WTC11 (cell line): ENCODE results near the gene IPO4. TPM values are rescaled to one million over a fixed set of nuclear protein-coding genes. Genes with fewer than 3 reads are reported as not detected.

Experiments used
- ATAC-seq: fragments of 200-7000 bp; cut with Tn5 transposase; 2 replicates; pipeline ENCODE4 v1.10.0; 2021; ENCODE audit warnings: mild to moderate bottlenecking, moderate library complexity
- CTCF ChIA-PET: fragments of 300-600 bp; sonication (Branson Sonifier 250); formaldehyde crosslinking; loops from one replicate; lab custom pipeline; 2021; ENCODE audit warnings: antibody characterized with exemption; lab: Charles Lee
- POLR2A ChIA-PET: fragments of 350-600 bp; sonication (Branson Sonifier 250); formaldehyde crosslinking; loops from one replicate; lab custom pipeline; 2021; ENCODE audit warnings: antibody characterized with exemption; lab: Charles Lee
- DNase-seq: peaks from one replicate; pipeline ENCODE4 v3.0.0; 2021; ENCODE audit warnings: low spot score
- H3K27ac Mint-ChIP-seq: 2 replicates; pipeline ENCODE4 v1.8.0; 2021; ENCODE audit warnings: mixed read lengths
- H3K27me3 Mint-ChIP-seq: 2 replicates; pipeline ENCODE4 v1.8.0; 2021; ENCODE audit warnings: low read depth, mild to moderate bottlenecking, moderate library complexity, mixed read lengths
- H3K36me3 Mint-ChIP-seq: 2 replicates; pipeline ENCODE4 v1.8.0; 2021; ENCODE audit warnings: mixed read lengths
- H3K4me1 Mint-ChIP-seq: 2 replicates; pipeline ENCODE4 v1.8.0; 2022; ENCODE audit warnings: mixed read lengths
- H3K4me3 Mint-ChIP-seq: 2 replicates; pipeline ENCODE4 v1.8.0; 2021; ENCODE audit warnings: mild to moderate bottlenecking, moderate library complexity, mixed read lengths
- H3K9me3 Mint-ChIP-seq: 2 replicates; pipeline ENCODE4 v1.8.0; 2021; ENCODE audit warnings: mixed read lengths
- CTCF ChIP-seq: fragments of 200-600 bp; IDR thresholded peaks from 2 replicates; pipeline ENCODE4 v1.8.0; 2022; ENCODE audit warnings: antibody characterized with exemption
- ESRRA ChIP-seq: sonication (generic); formaldehyde crosslinking; IDR thresholded peaks from 2 replicates; pipeline ENCODE4 v1.8.1; 2022; ENCODE audit warnings: mild to moderate bottlenecking, missing genetic modification reagents, borderline replicate concordance
- FOXJ3 ChIP-seq: sonication (generic); formaldehyde crosslinking; IDR thresholded peaks from 2 replicates; pipeline ENCODE4 v1.9.0; 2021; ENCODE audit warnings: missing genetic modification reagents, mild to moderate bottlenecking, borderline replicate concordance
- FOXP4 ChIP-seq: sonication (generic); formaldehyde crosslinking; IDR thresholded peaks from 2 replicates; pipeline ENCODE4 v1.8.0; 2022; ENCODE audit warnings: mild to moderate bottlenecking, missing genetic modification reagents
- GTF2I ChIP-seq: fragments of 250-450 bp; sonication (Bioruptor Pico); conservative IDR thresholded peaks from 2 replicates; pipeline ENCODE4 v1.4.0; 2021; ENCODE audit warnings: mild to moderate bottlenecking
- JAZF1 ChIP-seq: fragments of 250-450 bp; sonication (Bioruptor Pico); IDR thresholded peaks from 2 replicates; pipeline ENCODE4 v1.9.0; 2021; ENCODE audit warnings: moderate library complexity, mild to moderate bottlenecking, inconsistent platforms
- KAT7 ChIP-seq: sonication (generic); formaldehyde crosslinking; IDR thresholded peaks from 2 replicates; pipeline ENCODE4 v1.8.1; 2023; ENCODE audit warnings: missing genetic modification reagents, mild to moderate bottlenecking, borderline replicate concordance
- MYBL2 ChIP-seq: sonication (generic); formaldehyde crosslinking; IDR thresholded peaks from 2 replicates; pipeline ENCODE4 v1.8.1; 2023; ENCODE audit warnings: mild to moderate bottlenecking, moderate library complexity, missing genetic modification reagents
- NFATC4 ChIP-seq: fragments of 250-450 bp; sonication (Bioruptor Pico); IDR thresholded peaks from 2 replicates; pipeline ENCODE4 v1.9.0; 2021; ENCODE audit warnings: mild to moderate bottlenecking
- ZNF121 ChIP-seq: sonication (generic); formaldehyde crosslinking; IDR thresholded peaks from 2 replicates; pipeline ENCODE4 v1.8.0; 2023; ENCODE audit warnings: missing genetic modification reagents
- ZNF232 ChIP-seq: sonication (generic); formaldehyde crosslinking; IDR thresholded peaks from 2 replicates; pipeline ENCODE4 v1.8.0; 2022; ENCODE audit warnings: mild to moderate bottlenecking, missing genetic modification reagents
- ZNF281 ChIP-seq: sonication (generic); formaldehyde crosslinking; IDR thresholded peaks from 2 replicates; pipeline ENCODE4 v1.8.0; 2023; ENCODE audit warnings: mild to moderate bottlenecking, missing genetic modification reagents
- ZNF425 ChIP-seq: fragments of 250-450 bp; sonication (Bioruptor Pico); conservative IDR thresholded peaks from 2 replicates; pipeline ENCODE4 v1.9.0; 2021; ENCODE audit warnings: mild to moderate bottlenecking
- ZNF512 ChIP-seq: sonication (generic); formaldehyde crosslinking; IDR thresholded peaks from 2 replicates; pipeline ENCODE4 v1.8.1; 2022; ENCODE audit warnings: missing genetic modification reagents, borderline replicate concordance
- total RNA-seq: library from RNA; stranded (reverse); gene quantifications from 3 replicates; pipeline ENCODE4 v1.2.3, GENCODE V29; 2021

Gene IPO4
- total RNA-seq, 1 experiment from 2014 or later = 128 TPM

- H3K9me3 Mint-ChIP-seq = no peaks in the 10 kb centered on the region
Measured at GRCh38 chr14:24237463-24237955, 48.9 kb upstream of the IPO4 start.

GRCh38 chr14:24236689-24237462 is 48.3 kb upstream of the IPO4 start:
- POLR2A ChIA-PET = no interaction called here
- no peak for ATAC-seq
- Mint-ChIP-seq H3K36me3 (peaks cover 55% of the 10 kb centered on the region), H3K4me3 (no peak overlapping the region), H3K27ac (no peak overlapping the region), H3K4me1 (peaks cover 20% of the 10 kb centered on the region), H3K27me3 (no peaks in the 10 kb centered on the region)
- CTCF ChIA-PET = no interaction called here
- TF ChIP-seq ZNF281 (CRISPR knock-in tag) (no peak), ZNF425 (CRISPR knock-in tag) (no peak), CTCF (no peak), FOXJ3 (CRISPR knock-in tag) (no peak), JAZF1 (CRISPR knock-in tag) (no peak), ZNF121 (CRISPR knock-in tag) (no peak), ESRRA (CRISPR knock-in tag) (no peak), NFATC4 (no peak), KAT7 (CRISPR knock-in tag) (no peak), ZNF512 (no peak), GTF2I (no peak), MYBL2 (CRISPR knock-in tag) (no peak), FOXP4 (CRISPR knock-in tag) (no peak)
- TF ChIP-seq, all 79 proteins: peak for 0
- H3K9me3 Mint-ChIP-seq = no peaks in the 10 kb centered on the region
- DNase-seq = no peak

More at GRCh38 chr14:24237463-24237955, 48.9 kb upstream of the IPO4 start:
- no peak for ATAC-seq
- CTCF ChIA-PET = no interaction called here
- no peak for TF ChIP-seq ZNF232 (CRISPR knock-in tag)
- TF ChIP-seq, all 79 proteins: peak for 0
- POLR2A ChIA-PET = no interaction called here
- Mint-ChIP-seq H3K27me3 (no peaks in the 10 kb centered on the region), H3K36me3 (peaks cover 55% of the 10 kb centered on the region), H3K4me3 (no peak overlapping the region), H3K4me1 (peaks cover 20% of the 10 kb centered on the region), H3K27ac (no peak overlapping the region)
- DNase-seq = no peak
